H9 (cell line): ENCODE results near the gene MMS19. TPM values are rescaled to one million over a fixed set of nuclear protein-coding genes. Genes with fewer than 3 reads are reported as not detected.

ENCODE experiments used
- DNase-seq: peaks from one replicate; pipeline ENCODE4 v3.0.0-alpha.2; 2017
- H2AFZ ChIP-seq: one replicate; pipeline ENCODE4 v1.6.1; 2013; ENCODE audit warnings: mild to moderate bottlenecking, low read length, control low read depth, moderate library complexity
- H2AK5ac ChIP-seq: 2 replicates; pipeline ENCODE4 v1.6.1; 2013; ENCODE audit warnings: low read length, control low read depth, mixed read lengths; ENCODE audit not compliant: insufficient read length
- H2BK120ac ChIP-seq: one replicate; pipeline ENCODE4 v1.6.1; 2013; ENCODE audit warnings: low read depth, mild to moderate bottlenecking, low read length, control low read depth, inconsistent platforms; ENCODE audit not compliant: poor library complexity, severe bottlenecking
- H2BK12ac ChIP-seq: 2 replicates; pipeline ENCODE4 v1.6.1; 2013; ENCODE audit warnings: low read length, control low read depth, mixed read lengths, low read depth; ENCODE audit not compliant: insufficient read length
- H2BK15ac ChIP-seq: 2 replicates; pipeline ENCODE4 v1.6.1; 2013; ENCODE audit warnings: low read depth, low read length, control low read depth
- H2BK20ac ChIP-seq: one replicate; pipeline ENCODE4 v1.6.1; 2013; ENCODE audit warnings: low read depth, mild to moderate bottlenecking, low read length, control low read depth, inconsistent platforms; ENCODE audit not compliant: poor library complexity, severe bottlenecking
- H2BK5ac ChIP-seq: 2 replicates; pipeline ENCODE4 v1.6.1; 2013; ENCODE audit warnings: low read length, control low read depth, mixed read lengths; ENCODE audit not compliant: insufficient read length
- H3K14ac ChIP-seq: 2 replicates; pipeline ENCODE4 v1.6.1; 2013; ENCODE audit warnings: low read length, control low read depth; ENCODE audit not compliant: insufficient read depth
- H3K18ac ChIP-seq: 2 replicates; pipeline ENCODE4 v1.6.1; 2013; ENCODE audit warnings: low read depth, mild to moderate bottlenecking, mixed read lengths, low read length, control low read depth; ENCODE audit not compliant: insufficient read length
- H3K23ac ChIP-seq: 2 replicates; pipeline ENCODE4 v1.6.1; 2013; ENCODE audit warnings: low read length, control low read depth, mixed read lengths, low read depth; ENCODE audit not compliant: insufficient read length
- H3K23me2 ChIP-seq: 2 replicates; pipeline ENCODE4 v1.6.1; 2013; ENCODE audit warnings: low read depth, mild to moderate bottlenecking, mixed read lengths, low read length, control low read depth; ENCODE audit not compliant: insufficient read length, poor library complexity, severe bottlenecking
- H3K27ac ChIP-seq: 2 replicates; pipeline ENCODE4 v1.5.1; 2013; ENCODE audit warnings: low read length, control low read depth, mixed read lengths, low read depth; ENCODE audit not compliant: insufficient read length
- H3K27me3 ChIP-seq: 2 replicates; pipeline ENCODE4 v1.6.1; 2013; ENCODE audit warnings: low read length, control low read depth, inconsistent platforms; ENCODE audit not compliant: insufficient read depth
- H3K4ac ChIP-seq: 2 replicates; pipeline ENCODE4 v1.6.1; 2013; ENCODE audit warnings: low read depth, mild to moderate bottlenecking, control low read depth, inconsistent platforms, low read length, moderate library complexity
- H3K4me1 ChIP-seq: 2 replicates; pipeline ENCODE4 v1.6.1; 2013; ENCODE audit warnings: low read length, control low read depth, inconsistent platforms; ENCODE audit not compliant: insufficient read depth
- H3K4me2 ChIP-seq: 2 replicates; pipeline ENCODE4 v1.6.1; 2013; ENCODE audit warnings: low read length, control low read depth, mixed read lengths; ENCODE audit not compliant: insufficient read length, insufficient read depth
- H3K56ac ChIP-seq: 2 replicates; pipeline ENCODE4 v1.6.1; 2013; ENCODE audit warnings: low read depth, mild to moderate bottlenecking, mixed read lengths, low read length, control low read depth; ENCODE audit not compliant: insufficient read length
- H3K79me1 ChIP-seq: 2 replicates; pipeline ENCODE4 v1.6.1; 2013; ENCODE audit warnings: low read depth, mild to moderate bottlenecking, moderate library complexity, low read length, control low read depth, inconsistent platforms; ENCODE audit not compliant: insufficient read depth, poor library complexity, severe bottlenecking
- H3K79me2 ChIP-seq: 2 replicates; pipeline ENCODE4 v1.6.1; 2013; ENCODE audit warnings: low read length, control low read depth, inconsistent platforms; ENCODE audit not compliant: insufficient read depth
- H3K9ac ChIP-seq: 2 replicates; pipeline ENCODE4 v1.6.1; 2013; ENCODE audit warnings: low read length, control low read depth, mixed read lengths; ENCODE audit not compliant: insufficient read length; ENCODE audit errors: extremely low read depth
- H3K9me3 ChIP-seq: one replicate; pipeline ENCODE4 v1.6.1; 2013; ENCODE audit warnings: low read depth, low read length, inconsistent platforms; ENCODE audit not compliant: control insufficient read depth
- H3T11ph ChIP-seq: one replicate; pipeline ENCODE4 v1.6.1; 2013; ENCODE audit warnings: mild to moderate bottlenecking, low read length, control low read depth, inconsistent platforms
- H4K20me1 ChIP-seq: one replicate; pipeline ENCODE4 v1.6.1; 2013; ENCODE audit not compliant: control insufficient read depth, insufficient read length, insufficient read depth
- H4K5ac ChIP-seq: 2 replicates; pipeline ENCODE4 v1.6.1; 2013; ENCODE audit warnings: low read depth, mild to moderate bottlenecking, mixed read lengths, low read length, control low read depth; ENCODE audit not compliant: insufficient read length
- H4K8ac ChIP-seq: replicated peaks from 2 replicates; pipeline ENCODE4 v1.6.1; 2013; ENCODE audit warnings: low read length, control low read depth, mixed read lengths, low read depth; ENCODE audit not compliant: insufficient read length
- H4K91ac ChIP-seq: 2 replicates; pipeline ENCODE4 v1.6.1; 2013; ENCODE audit warnings: low read depth, mild to moderate bottlenecking, moderate library complexity, mixed read lengths, low read length, control low read depth; ENCODE audit not compliant: insufficient read length
- H3K27ac Mint-ChIP-seq, 3 experiments: 2 replicates in 2 of 3; 3 replicates in 1 of 3; pipeline ENCODE4 v1.8.0; 2020 to 2021; ENCODE audit warnings: mixed read lengths in 3 of 3, mild to moderate bottlenecking in 1 of 3, moderate library complexity in 1 of 3
- H3K27me3 Mint-ChIP-seq: 2 replicates; pipeline ENCODE4 v1.8.0; 2021; ENCODE audit warnings: low read depth, mild to moderate bottlenecking, moderate library complexity, mixed read lengths
- H3K36me3 Mint-ChIP-seq, 3 experiments: 2 replicates in 2 of 3; 3 replicates in 1 of 3; pipeline ENCODE4 v1.8.0; 2020 to 2021; ENCODE audit warnings: low read depth in 3 of 3, mixed read lengths in 3 of 3; ENCODE audit not compliant: insufficient read depth in 1 of 3
- H3K4me1 Mint-ChIP-seq, 2 experiments: 2 replicates each; pipeline ENCODE4 v1.8.0; 2020; ENCODE audit warnings: mixed read lengths in 2 of 2
- H3K4me3 Mint-ChIP-seq, 2 experiments: 2 replicates in 1 of 2; 3 replicates in 1 of 2; pipeline ENCODE4 v1.8.0; 2020 to 2021; ENCODE audit warnings: mild to moderate bottlenecking in 2 of 2, mixed read lengths in 2 of 2, moderate library complexity in 1 of 2
- H3K9me3 Mint-ChIP-seq, 2 experiments: 2 replicates in 1 of 2; 3 replicates in 1 of 2; pipeline ENCODE4 v1.8.0; 2020; ENCODE audit warnings: mild to moderate bottlenecking in 2 of 2, mixed read lengths in 2 of 2, moderate library complexity in 1 of 2
- WGBS: extraction: QIAGEN DNeasy Blood & Tissue Kit; methylation state at CpG from one replicate; pipeline ENCODE4 v1.1.7; 2013; ENCODE audit warnings: missing lambda C conversion rate, low lambda C conversion rate, mixed read lengths; ENCODE audit not compliant: insufficient read length; ENCODE audit errors: extremely low coverage; 5-methylcytosine and 5-hydroxymethylcytosine counted together
- total RNA-seq: library from RNA; stranded (reverse); gene quantifications from 2 replicates; pipeline ENCODE4 v1.2.1, GENCODE V29; 2021
- TF ChIP-seq, protein P1 (sequence below): fragments of 200-600 bp; sonication (generic); conservative IDR thresholded peaks from 3 replicates; pipeline ENCODE4 v1.8.0; 2021; ENCODE audit warnings: antibody characterized with exemption, mild to moderate bottlenecking

Gene MMS19
- total RNA-seq, 1 experiment from 2014 or later = 102 TPM

DNA sequence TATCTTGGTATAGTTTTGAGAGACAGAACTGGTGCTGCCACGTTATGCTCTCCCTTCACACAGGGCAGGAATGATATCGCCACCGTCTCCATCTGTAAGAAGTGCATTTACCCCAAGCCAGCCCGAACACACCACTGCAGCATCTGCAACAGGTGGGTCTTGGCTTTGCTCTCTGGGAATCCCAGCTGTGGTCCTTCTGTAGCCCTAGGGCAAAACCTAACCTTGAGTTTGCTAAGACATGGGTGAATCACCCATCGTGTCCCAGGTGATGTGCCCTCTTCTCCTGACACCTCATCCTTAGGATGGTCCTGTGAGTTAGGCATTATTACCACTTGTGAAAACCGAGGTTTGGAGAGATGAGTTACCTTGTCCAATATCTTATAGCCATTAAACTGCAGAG lies 45.9 kb downstream of the MMS19 start:
- Histone ChIP-seq H2BK20ac (no peak overlapping the region), H4K20me1 (peaks cover 2% of the 10 kb centered on the region)
- H3K27ac Mint-ChIP-seq = no peak overlapping the region; a peak in 3 of 7 replicates

More for the DNA sequence above, 45.9 kb downstream of the MMS19 start:
- no peak overlapping the region for H2BK120ac ChIP-seq
- H3K18ac ChIP-seq = no peak overlapping the region
- H3K79me1 ChIP-seq = no peaks in the 10 kb centered on the region
- no peaks in the 10 kb centered on the region for H3K9me3 Mint-ChIP-seq
- no peaks in the 10 kb centered on the region; the same call in 1 of the 2 replicates for H3K27me3 ChIP-seq
- H2BK15ac ChIP-seq = no peak overlapping the region
- no peak overlapping the region for H3K23ac ChIP-seq
- peaks cover 25 to 67% (median 67%) of the 10 kb centered on the region in 3 experiments; a peak in 6 of 7 replicates for H3K36me3 Mint-ChIP-seq
- H3K27ac ChIP-seq = no peak overlapping the region
- WGBS = no CpG with 5 or more reads among the region's 6 CpGs
- no peak overlapping the region for H3K14ac ChIP-seq
- DNase-seq = no peak
- TF ChIP-seq, protein P1, sequence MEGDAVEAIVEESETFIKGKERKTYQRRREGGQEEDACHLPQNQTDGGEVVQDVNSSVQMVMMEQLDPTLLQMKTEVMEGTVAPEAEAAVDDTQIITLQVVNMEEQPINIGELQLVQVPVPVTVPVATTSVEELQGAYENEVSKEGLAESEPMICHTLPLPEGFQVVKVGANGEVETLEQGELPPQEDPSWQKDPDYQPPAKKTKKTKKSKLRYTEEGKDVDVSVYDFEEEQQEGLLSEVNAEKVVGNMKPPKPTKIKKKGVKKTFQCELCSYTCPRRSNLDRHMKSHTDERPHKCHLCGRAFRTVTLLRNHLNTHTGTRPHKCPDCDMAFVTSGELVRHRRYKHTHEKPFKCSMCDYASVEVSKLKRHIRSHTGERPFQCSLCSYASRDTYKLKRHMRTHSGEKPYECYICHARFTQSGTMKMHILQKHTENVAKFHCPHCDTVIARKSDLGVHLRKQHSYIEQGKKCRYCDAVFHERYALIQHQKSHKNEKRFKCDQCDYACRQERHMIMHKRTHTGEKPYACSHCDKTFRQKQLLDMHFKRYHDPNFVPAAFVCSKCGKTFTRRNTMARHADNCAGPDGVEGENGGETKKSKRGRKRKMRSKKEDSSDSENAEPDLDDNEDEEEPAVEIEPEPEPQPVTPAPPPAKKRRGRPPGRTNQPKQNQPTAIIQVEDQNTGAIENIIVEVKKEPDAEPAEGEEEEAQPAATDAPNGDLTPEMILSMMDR = no peak
- H3K9ac ChIP-seq = no peak overlapping the region
- H3K56ac ChIP-seq = no peak overlapping the region
- H4K5ac ChIP-seq = no peak overlapping the region
- peaks cover 2 to 7% of the 10 kb centered on the region in 2 experiments for H3K4me1 Mint-ChIP-seq
- H3K4me2 ChIP-seq = no peak overlapping the region
- no peak overlapping the region for H2BK12ac ChIP-seq
- no peak overlapping the region for H3K4me3 Mint-ChIP-seq
- no peak overlapping the region for H4K8ac ChIP-seq
- H2AK5ac ChIP-seq = no peak overlapping the region
- no peaks in the 10 kb centered on the region for H3K9me3 ChIP-seq
- no peaks in the 10 kb centered on the region; the same call in 1 of the 2 replicates for H3K27me3 Mint-ChIP-seq
- H4K91ac ChIP-seq = no peak overlapping the region
- no peak overlapping the region for H2BK5ac ChIP-seq
- no peak overlapping the region for H3T11ph ChIP-seq
- H3K79me2 ChIP-seq = peaks cover 3% of the 10 kb centered on the region; the same call in 1 of the 2 replicates
- H2AFZ ChIP-seq = no peak overlapping the region
- peaks cover under 1% of the 10 kb centered on the region; the same call in 1 of the 2 replicates for H3K4me1 ChIP-seq
- H3K4ac ChIP-seq = no peak overlapping the region
- peaks cover under 1% of the 10 kb centered on the region for H3K23me2 ChIP-seq
